Glomerular visceral epithelial cell (primary cell): ENCODE results near the gene TIRAP.
"Not testable (repeated sequence)": the region's sequence is repeated elsewhere in the genome, so short reads cannot be mapped to it uniquely, and the experiment has no call there.

Experiments used
- DNase-seq: peaks from one replicate; pipeline ENCODE4 v3.0.0-alpha.2; 2016; ENCODE audit errors: extremely low spot score

TIRAP gene

DNA sequence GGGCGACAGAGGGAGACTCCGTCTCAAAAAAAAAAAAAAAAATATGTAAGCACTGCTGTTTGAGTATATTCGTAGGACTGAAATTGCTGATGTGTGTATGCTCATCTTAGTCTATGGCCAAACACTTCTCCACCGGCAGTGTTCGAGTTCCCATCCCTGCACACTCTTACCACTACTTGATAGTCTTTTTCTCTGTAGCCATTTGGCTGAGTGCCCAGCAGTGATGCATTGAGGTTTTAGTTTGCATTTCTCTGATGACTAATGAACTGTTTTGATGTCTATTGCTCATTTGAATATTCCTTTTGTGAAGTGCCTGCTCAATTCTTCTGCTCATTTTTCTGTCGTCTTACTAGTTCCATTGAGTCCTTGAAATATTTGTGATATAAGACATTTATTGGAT is 1.9 kb downstream of the TIRAP start:
- DNase-seq, result peak; percentile 90

DNA sequence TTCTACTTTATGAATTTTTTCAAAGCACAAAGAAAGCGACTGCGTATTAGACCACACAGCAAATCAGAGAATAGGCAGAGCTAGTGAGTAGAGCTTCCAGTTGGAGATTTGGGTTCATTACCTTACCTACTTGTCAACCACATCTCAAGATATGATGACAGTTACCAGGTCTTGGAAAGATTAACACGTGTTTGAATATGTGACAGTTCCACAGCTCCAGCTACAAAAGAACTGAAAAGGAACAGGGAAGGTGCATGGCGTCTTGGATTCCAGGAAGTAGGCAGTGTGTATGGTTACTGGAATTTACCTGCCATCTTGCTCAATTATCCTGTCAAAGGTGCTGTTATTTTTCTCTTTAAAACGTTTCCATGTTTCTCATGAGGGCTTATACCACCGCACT is 5.3 kb downstream of the TIRAP start:
- no peak for DNase-seq

DNA sequence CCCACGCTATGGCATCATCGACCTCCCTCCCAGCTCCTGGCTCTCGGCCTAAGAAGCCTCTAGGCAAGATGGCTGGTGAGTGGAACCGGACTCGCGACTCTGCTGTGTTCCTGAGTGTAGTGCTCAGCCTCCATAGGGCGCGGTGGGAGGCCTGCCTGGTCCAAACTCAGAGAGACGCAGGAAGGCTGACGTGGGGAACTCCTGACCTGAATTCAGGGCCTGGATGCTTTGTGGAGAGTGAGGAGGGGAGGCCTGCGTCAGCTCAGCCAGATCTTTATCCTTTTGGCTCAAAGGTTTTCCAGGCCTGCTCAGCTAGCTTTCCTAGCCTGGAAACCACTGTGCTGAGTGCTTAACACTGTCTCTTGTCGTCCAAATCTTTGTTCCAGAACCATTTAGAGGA is 8.0 kb downstream of the TIRAP start:
- DNase-seq, result no peak

DNA sequence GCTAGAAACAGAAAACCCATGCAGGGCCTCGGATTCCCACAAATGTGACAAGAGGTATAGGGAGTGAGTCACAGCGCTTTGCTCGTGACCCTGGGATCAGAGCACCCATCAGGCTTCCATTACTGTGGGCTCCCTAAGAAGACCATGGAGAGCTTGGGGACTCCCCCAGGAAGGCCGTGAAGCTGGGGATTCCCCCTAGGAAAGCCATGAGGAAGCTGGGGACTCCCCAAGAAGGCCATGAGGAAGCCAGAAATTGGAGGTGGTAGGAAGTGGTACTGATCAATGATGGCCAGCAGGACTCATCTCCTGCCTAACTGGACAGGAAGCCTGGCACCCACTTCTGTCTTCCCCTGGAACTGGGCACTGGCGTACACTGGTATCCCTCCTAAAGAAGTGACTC is 10.8 kb downstream of the TIRAP start:
- no peak for DNase-seq

DNA sequence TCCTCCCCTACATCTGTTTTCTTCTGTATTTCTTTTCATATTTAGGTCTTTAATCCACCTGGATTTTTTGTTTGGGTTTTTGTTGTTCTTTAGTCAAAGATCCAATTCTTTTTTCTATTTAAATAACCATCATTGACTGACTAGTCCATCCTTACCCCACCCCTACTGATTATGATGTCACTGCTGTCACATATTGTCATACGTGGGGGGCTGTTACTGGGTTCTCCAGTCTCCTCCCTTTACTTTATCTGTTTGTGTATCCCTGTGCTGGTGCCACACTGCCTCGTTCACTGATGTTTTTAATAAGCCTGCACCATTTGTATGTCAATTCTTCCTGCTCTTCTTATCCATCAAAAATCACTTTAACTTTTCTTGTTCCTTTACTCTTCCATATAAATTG is 14.1 kb downstream of the TIRAP start:
- no peak for DNase-seq

DNA sequence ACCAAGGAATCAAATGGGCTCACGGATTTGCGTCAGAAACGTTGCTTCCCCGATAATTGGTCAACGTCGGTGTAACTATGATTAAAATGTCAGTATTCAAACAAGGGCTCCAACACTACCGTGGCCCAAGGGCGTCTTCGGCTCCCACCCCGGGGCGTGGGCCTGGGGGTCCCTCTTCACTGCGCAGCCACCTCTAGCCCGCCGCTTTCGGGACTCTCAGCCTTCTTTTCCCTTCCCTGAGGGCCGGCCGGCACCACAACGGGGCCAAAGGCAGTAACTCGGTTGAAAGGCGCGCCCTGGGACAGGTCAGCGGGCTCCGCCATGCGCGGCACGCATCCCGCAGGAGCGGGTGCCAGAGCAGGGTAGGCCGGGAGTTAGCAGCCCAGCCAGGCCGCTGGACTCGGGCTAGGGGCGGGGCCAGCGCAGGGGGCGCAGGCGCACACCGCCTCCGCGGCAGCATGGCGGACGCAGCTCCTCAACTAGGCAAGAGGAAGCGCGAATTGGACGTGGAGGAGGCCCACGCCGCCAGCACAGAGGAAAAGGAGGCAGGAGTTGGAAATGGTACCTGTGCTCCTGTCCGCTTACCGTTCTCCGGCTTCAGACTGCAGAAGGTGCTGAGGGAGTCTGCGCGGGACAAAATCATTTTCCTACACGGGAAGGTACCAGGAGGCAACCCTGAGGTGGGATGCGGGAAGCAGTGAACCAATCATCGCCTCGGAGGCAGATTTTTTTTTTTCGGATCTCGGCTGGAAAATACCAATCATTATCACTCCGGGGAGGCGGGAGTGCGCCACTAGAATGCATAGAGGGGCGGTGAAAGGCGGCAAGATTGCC is 20.9 kb downstream of the TIRAP start, which contains the start of gene DCPS:
TSS of gene DCPS (plus strand) at position 438 of the 834 bp plus-strand sequence. CDS start at position 459, 21 bp downstream.
- DNase-seq, result peak; percentile 89

DNA sequence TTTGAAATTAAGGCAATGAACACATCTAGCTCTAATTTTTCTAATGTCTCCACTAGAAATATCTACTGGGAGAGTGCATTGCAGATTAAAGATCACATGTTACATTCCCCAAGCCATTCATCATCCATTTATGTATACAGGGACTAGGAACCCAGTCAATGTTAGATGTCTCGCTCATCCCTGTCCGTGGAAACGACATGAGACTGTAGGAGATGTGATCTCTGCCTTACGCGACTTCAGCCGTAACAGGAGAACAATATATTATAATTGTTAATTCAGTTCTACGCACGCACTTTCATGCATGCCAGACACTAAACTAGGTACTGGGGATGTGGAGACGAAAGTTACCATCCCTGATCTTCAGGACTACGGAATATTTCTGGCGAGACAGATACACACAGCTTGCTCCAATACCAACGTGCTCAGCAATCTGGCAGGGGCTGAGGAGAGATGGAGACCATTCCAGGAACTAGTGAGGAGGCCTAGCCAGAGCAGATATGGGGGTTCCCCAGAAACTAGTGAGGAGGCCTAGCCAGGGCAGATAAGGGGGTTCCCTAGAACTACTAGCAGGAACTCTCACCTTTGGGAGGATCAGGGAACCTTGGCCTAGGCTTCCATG is 21.7 kb downstream of the TIRAP start:
- DNase-seq, result no peak

DNA sequence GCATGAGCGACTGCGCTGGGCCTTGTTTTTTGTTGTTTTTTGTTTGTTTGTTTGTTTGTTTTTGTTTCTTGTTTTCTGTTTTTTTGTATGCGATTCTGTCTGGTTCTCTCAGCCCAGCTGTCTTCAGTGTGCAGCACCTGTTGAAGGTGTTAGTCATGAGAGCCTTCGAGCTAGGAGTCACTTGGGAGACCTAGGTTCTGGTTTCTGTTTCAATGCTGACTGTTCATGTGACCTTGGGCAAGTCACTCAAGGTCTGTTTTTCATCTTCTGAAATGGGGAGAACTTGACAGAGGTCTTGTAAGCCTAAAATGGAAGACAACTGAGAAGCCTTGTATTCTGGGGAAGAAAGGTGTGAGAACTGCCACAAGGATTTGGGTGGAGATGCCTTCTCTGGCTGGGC is 22.8 kb downstream of the TIRAP start:
- no peak for DNase-seq

DNA sequence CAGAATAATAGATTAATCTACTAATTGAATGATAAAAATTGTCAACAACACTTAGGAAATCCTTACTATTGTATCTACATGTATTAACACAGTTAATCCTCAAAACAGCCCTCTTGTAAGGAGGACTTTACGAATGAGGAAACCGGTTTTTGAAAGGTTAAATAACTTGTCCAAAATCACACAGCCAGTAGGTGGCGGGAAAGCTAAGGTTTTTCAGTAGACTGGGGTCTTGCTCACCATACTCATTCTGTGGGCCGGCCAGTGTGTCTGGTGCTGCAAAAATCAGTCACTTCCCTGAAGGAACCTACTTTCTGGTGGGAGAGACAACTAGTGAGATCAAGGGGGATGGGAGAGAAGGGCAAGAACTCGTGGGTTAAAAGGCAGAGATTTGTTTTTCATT is 24.8 kb downstream of the TIRAP start:
- peak; percentile 24 for DNase-seq

DNA sequence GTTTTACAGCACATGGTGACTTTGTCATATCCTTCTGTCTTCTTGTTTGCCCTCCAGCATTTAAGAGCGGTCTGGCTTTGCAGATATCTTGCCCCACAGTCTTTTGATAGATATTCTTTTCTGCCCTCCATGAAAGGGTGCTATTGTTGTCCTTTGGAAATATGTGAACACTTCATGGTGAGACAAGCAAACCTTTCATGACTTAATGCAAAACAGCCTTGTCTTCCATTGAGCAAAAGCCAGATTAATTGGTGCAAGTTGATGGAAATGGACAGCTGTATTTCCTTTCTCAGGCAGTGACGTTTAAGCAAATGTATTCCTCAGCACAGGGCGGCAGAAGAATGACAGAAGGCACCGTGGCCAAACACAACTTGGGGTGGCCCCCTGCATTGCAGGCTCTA is 25.4 kb downstream of the TIRAP start:
- no peak for DNase-seq

DNA sequence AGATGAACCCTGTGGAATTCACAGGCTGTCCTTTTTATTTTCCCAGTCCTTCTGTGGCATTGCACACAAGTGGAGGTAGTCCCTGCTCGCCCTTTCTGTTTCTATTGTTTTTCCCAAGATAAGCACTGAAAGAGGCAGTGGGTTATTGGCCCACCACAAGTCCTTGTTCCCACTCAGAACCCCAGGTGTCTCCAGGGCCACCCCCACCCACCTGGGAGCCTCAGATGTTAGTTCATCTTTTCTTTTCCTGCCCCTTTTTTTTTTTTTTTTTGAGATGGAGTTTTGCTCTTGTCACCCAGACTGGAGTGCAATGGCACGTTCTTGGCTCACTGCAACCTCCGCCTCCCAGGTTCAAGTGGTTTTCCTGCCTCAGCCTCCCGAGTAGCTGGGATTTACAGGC is 25.9 kb downstream of the TIRAP start:
- DNase-seq, result not testable (repeated sequence)

DNA sequence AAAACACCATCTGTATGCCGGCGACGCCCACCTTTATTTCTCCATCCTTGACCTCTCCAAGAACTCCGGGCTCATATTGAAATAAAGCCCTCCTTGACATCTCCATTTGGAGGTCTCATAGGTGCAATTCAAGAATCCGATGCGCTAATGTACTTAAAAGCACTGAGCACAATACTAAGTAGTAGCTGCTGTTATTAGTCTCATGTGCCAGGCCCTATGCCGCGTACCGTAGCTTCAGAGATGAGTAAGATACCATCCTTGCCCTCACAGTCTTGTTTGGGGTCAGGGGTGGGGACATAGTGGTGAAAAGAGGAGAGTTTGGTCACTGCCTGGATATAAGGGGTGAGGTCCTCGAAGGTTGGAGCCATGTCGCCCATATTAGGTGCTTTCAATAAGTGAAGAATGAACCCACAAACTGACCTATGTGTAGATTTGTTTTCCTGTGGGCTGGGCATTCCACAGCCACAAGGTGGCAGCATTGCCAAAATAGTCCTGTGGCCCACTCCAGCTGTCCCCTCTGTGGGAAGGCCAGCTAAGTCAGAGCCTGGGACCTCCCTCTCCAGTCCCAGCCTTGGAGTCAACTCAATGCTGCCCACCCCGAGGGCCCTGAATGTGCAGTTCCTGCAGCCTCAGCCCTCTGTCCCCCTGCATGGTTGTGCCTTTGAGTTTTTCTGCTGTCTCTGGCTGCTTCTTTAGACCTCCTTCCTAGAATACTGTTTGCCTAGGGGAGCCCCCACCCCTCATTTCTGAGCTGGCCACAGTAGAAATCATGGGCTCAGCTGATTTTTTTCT is 27.5 kb downstream of the TIRAP start:
- DNase-seq, result peak; percentile 71

DNA sequence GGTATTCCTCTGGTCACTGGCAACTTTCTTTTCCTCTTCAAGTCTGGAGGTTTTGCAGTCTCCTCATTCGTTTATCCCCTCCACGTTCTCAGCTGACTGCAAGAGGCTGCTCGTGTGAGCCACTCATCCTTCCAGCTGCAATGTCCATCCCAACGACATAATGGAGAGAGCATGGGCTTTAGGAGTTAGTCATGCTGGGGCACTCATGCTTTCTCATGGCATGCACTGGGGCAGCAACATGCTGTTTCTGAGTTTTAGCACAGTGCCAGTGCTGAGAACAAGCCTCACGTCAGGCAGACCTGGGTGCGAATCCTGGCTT is 28.1 kb downstream of the TIRAP start:
- no peak for DNase-seq

DNA sequence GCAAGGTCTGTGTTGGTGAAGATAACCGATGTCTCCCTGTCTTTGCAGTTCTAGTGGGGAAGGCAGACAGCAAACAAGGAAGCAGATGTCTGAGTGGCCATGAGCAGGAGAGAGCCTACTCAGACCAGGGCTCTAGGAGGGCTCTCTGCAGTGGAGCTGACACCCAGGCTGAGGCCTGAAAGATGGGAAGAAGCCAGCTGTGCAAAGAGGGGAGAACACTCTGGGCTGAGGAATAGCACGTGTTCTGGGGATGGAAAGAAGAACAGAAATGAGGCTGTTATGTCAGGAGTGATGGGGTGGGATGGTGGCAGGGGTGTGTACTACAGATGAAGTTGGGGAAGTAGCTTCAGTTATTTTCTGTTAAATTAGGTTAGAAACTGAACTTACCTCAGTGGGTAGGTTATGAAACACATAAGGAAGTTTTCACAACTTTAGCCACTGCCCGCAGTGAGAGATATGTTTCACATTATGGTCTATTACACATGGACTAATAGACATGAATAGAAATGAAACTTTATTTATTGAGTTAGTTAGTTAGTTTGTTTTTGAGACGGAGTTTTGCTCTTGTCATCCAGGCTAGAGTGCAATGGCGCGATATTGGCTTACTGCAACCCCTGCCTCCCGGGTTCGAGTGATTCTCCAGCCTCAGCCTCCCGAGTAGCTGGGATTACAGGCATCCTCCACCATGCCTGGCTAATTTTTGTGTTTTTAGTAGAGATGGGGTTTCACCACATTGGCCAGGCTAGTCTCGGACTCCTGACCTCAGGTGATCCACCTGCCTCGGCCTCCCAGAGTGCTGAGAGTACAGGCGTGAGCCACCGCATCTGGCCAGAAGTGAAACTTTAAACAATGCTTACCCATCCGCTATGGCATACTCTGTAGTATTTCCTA is 28.8 kb downstream of the TIRAP start:
- DNase-seq, result no peak

DNA sequence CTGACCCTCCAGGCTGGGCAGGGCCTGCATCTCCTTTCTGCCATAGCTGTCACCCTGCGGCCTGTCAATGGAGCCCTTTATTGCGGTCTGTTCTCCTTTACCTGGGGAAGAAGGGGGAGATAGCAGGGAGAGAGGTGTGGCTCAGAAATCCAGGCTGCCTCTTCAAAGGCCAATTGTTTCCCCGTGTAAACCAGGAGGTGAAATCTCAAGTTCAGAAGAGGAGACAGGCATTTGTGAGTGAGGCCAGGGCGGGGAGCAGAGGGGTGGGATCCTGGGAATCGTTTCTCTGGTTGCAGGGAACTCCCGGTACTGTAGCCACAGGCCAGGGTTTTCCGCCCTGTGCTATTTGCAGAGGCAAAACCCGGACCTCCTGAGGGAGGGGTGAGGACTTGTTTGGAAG is 30.1 kb downstream of the TIRAP start:
- DNase-seq, result no peak

DNA sequence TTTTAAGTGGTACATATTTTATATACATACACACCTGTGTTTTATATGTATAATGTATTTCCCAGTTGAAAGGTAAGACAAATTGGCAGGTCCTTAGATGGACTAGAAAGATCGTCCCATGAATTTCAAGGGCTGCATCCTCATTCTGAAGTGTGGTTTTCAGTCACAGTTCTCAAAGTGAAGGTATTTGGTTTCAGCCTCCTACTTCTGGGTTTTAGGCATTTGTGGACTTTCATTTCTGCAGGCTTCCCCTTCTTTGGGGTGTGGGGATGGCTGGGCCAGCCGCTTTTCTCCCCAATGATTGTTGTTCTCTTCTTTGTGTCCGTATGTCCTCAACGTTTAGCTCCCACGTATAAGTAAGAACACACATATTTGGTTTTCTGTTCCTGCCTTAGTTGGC is 30.9 kb downstream of the TIRAP start:
- DNase-seq, result no peak

DNA sequence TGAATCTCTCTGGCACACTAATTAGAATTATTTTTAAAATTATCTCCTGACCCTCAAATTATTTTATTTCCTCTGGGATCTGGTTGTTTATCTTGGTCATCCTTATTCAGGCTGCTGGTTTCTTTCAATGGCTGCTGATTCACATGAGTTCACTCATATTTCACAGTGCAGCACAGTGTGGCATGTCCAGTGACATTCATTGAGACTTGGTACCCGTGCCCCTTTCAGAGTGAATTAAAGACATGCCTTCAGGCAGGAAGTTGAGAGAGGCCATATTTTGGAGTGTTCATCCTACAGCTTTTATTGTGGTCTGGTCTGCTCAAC is 34.5 kb downstream of the TIRAP start:
- no peak for DNase-seq

DNA sequence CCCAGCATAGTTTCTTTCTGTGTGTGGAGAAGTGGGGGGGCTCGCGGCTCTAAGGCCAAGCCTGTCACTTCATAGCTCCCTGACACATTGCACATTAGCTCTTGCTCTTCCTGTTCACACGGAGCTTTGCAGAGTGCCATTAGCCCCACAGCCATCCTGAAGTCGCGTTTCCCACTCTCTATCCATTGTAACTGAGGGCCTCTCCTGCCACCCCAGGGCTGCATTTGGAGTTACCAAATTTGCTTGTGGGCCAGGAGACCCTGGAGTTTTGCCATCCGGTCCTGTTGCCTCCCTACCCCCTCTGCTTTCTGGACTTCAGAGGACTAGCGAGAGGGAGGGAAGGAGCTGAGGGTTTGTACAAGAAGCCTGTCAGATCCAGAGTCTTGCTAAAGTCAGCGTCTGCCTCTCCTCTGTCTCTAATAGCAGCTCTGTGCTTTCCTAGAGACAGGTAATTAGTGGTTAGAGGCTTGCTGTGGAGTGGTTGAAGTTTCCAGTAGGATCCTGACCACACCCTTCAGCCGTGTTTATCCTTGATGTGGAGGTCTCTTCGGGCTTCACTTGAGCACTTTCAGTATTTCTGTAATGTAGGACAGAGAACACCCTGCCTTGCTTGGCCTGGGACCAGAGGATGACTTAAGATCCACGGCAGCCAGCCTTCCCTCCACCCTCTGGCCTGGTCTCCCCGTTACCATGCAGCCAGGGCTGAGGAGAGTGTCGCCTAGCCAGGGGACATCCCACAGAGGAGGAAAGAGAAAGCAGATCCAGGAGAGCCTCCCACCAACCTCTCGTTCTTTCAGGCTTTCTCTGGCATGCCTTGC is 35.1 kb downstream of the TIRAP start:
- peak; percentile 81 for DNase-seq

DNA sequence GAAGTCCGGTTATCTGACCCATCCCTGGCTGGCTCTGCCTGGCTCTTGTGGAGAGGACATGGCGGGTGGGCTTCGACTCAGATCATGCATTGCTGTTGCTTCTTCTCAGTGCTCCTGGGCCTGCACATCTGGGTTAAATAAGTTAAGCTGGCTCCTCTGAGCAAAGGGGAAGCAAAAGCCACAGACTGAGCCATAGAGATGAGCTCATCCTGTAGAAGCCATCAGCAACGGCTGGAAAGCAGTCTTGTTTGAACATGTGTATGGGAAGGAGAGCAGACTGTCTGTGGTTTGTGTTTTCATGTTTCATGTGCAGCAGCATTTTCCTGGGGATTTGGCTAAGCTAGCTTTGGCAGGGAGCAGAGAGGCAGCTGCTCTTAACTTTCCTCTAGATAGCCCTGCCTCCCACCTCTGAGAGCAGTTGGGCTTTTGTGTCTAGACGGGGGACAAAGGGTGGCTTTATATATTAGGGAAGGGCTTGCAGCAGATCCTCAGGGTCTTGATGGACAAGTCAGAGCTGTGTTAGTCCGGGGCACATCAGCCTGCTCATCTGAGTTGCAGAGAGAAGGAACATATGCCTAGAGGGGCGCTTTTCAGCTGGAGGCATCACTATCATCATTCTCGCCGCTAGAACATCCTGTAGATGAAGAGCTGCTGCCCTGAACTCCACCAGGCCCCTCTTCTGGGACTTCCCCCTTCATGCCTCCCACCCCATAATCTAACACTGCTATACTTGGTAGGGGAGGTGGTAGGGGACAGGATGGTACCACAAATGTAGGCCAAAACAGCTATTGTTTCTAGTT is 35.9 kb downstream of the TIRAP start:
- DNase-seq, result peak; percentile 86

DNA sequence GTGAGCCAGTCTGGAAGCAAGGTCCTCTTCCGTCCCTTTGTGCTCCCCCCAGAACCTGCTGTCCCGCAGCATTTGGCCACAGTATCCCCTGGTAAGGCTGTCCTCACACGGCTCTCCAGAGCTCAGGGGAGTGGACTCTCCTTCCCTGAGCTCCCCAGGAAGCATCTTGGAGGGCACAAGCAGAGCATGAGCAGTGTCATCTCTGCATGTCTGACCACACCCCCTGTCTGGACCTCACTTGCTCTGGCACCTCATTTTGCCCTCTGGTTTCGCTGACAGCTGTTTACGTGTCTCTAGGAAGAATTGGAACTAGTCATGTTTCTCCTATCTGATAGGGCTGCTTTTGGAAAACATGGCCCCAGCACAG is 36.5 kb downstream of the TIRAP start:
- DNase-seq, result no peak
